Measurements from ENCODE around the gene TRMT44.

DNA sequence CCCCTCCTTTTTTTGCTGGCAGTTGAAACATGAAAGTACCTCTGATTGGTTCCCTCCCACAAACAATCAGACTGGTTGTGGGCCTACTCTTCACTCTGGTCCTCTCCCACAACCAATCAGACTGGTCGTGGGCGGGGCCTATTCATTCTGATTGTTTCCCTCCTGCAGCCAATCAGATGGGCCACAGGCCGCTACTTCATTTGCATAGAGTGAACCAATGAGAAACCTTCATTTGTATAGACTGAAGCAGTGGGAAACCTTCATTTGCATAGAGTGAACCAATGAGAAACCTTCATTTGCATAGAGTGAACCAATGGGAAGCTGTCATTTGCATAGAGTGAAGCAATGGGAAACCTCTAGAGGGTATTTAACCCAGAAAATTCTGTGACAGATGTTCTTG lies 55.2 kb downstream of the TRMT44 start:
- TF ChIP-seq, protein P1, sequence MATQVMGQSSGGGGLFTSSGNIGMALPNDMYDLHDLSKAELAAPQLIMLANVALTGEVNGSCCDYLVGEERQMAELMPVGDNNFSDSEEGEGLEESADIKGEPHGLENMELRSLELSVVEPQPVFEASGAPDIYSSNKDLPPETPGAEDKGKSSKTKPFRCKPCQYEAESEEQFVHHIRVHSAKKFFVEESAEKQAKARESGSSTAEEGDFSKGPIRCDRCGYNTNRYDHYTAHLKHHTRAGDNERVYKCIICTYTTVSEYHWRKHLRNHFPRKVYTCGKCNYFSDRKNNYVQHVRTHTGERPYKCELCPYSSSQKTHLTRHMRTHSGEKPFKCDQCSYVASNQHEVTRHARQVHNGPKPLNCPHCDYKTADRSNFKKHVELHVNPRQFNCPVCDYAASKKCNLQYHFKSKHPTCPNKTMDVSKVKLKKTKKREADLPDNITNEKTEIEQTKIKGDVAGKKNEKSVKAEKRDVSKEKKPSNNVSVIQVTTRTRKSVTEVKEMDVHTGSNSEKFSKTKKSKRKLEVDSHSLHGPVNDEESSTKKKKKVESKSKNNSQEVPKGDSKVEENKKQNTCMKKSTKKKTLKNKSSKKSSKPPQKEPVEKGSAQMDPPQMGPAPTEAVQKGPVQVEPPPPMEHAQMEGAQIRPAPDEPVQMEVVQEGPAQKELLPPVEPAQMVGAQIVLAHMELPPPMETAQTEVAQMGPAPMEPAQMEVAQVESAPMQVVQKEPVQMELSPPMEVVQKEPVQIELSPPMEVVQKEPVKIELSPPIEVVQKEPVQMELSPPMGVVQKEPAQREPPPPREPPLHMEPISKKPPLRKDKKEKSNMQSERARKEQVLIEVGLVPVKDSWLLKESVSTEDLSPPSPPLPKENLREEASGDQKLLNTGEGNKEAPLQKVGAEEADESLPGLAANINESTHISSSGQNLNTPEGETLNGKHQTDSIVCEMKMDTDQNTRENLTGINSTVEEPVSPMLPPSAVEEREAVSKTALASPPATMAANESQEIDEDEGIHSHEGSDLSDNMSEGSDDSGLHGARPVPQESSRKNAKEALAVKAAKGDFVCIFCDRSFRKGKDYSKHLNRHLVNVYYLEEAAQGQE (IDR thresholded peaks at IDR 0.05; ENCODE audit: low read depth), result no peak
- TF ChIP-seq RAD21 (IDR thresholded peaks at IDR 0.05; ENCODE audit: low read depth), result no peak
- TF ChIP-seq USF1 (IDR thresholded peaks at IDR 0.05), result no peak
- no peak for TF ChIP-seq TAF1 (IDR thresholded peaks at IDR 0.05; ENCODE audit: low read depth)
- TF ChIP-seq ZBTB7A (IDR thresholded peaks at IDR 0.05; ENCODE audit: low read depth), result no peak
- TF ChIP-seq CREB1 (IDR thresholded peaks at IDR 0.05; ENCODE audit: low read depth), result no peak
- TF ChIP-seq TCF12 (IDR thresholded peaks at IDR 0.05; ENCODE audit: low read depth), result no peak
- no peak for TF ChIP-seq EGR1 (IDR thresholded peaks at IDR 0.05)
- TF ChIP-seq FOXM1 (IDR thresholded peaks at IDR 0.05; ENCODE audit: borderline replicate concordance, low read depth), result no peak
- no peak for TF ChIP-seq EP300 (IDR thresholded peaks at IDR 0.05; ENCODE audit: borderline replicate concordance)
- no peak for TF ChIP-seq NFIC (IDR thresholded peaks at IDR 0.05)
- no peak for TF ChIP-seq YY1 (IDR thresholded peaks at IDR 0.05; ENCODE audit: low read depth)
